HG03103 (cell line): ENCODE data around the gene FAM177A1.
A peak's percentile ranks its signal among the peaks of the same experiment; 100 is the strongest.

Experiments
- ATAC-seq: cut with Tn5 transposase; IDR thresholded peaks from one replicate; pipeline ENCODE4 v1.9.1; 2021; ENCODE audit warnings: low read depth; ENCODE audit not compliant: unreplicated experiment

Gene FAM177A1

GRCh38 chr14:35121887-35122695 is 76.0 kb downstream of the FAM177A1 start, which contains the start of the genes PPP2R3C and PRORP:
TSS of gene PPP2R3C (minus strand) at chr14:35121990. CDS start at chr14:35121959, 31 bp downstream.
TSS of gene PRORP (plus strand) at chr14:35122552. CDS start at chr14:35123246, 694 bp downstream.
- ATAC-seq: peak; percentile 86

GRCh38 chr14:35122696-35123387 is 76.8 kb downstream of the FAM177A1 start:
- no peak for ATAC-seq

- ATAC-seq: no peak
These were observed 77.3 kb downstream of the FAM177A1 start for GRCh38 chr14:35123388-35123703.

- ATAC-seq: no peak
These were observed 78.1 kb downstream of the FAM177A1 start for GRCh38 chr14:35124127-35124526.
